CD14-positive monocyte (primary cell): ENCODE measurements around the gene LILRA5. TPM values are rescaled to one million over a fixed set of nuclear protein-coding genes. Genes with fewer than 3 reads are reported as not detected.

Experiments used
- DNase-seq, 3 donors: peaks; one replicate each; pipeline ENCODE4 v3.0.0-alpha.2; 2011 to 2022
- H2AFZ ChIP-seq: 2 replicates; pipeline ENCODE4 v1.6.0; 2012; ENCODE audit warnings: mild to moderate bottlenecking, low read depth, low read length, inconsistent platforms; ENCODE audit not compliant: insufficient read depth, poor library complexity, severe bottlenecking
- H3K27ac ChIP-seq, 2 donors: 1 replicate in 1 of 2; 2 replicates in 1 of 2; pipeline ENCODE4 v1.5.1; 2012 to 2013; ENCODE audit warnings: low read length in 2 of 2, control low read depth in 1 of 2, inconsistent platforms in 1 of 2, low read depth in 1 of 2, mild to moderate bottlenecking in 1 of 2
- H3K27me3 ChIP-seq, 2 donors: one replicate each; pipeline versions ENCODE4 v1.6.0 to v1.6.1; 2011 to 2013; ENCODE audit warnings: low read length in 2 of 2; ENCODE audit not compliant: control insufficient read depth in 2 of 2, insufficient read depth in 2 of 2
- H3K36me3 ChIP-seq, 2 donors: replicated peaks in 1 of 2; 1 replicate in 1 of 2; 2 replicates in 1 of 2; pipeline versions ENCODE4 v1.5.1 to v1.6.1; 2012 to 2013; ENCODE audit warnings: low read length in 2 of 2, control low read depth in 1 of 2, inconsistent platforms in 1 of 2, mild to moderate bottlenecking in 1 of 2; ENCODE audit not compliant: insufficient read depth in 2 of 2, control insufficient read depth in 1 of 2
- H3K4me1 ChIP-seq, 2 donors: 1 replicate in 1 of 2; 2 replicates in 1 of 2; pipeline versions ENCODE4 v1.5.1 to v1.6.1; 2012 to 2013; ENCODE audit warnings: low read length in 2 of 2, control low read depth in 1 of 2, inconsistent platforms in 1 of 2, mild to moderate bottlenecking in 1 of 2, moderate library complexity in 1 of 2; ENCODE audit not compliant: insufficient read depth in 2 of 2, control insufficient read depth in 1 of 2
- H3K4me2 ChIP-seq: replicated peaks from 2 replicates; pipeline ENCODE3; 2012; ENCODE audit warnings: low read length, moderate library complexity, mild to moderate bottlenecking; ENCODE audit not compliant: poor library complexity, severe bottlenecking; ENCODE audit errors: extremely low read depth
- H3K4me3 ChIP-seq, 3 experiments: fragments of 200-600 bp in 1 of 3; sonication (generic) in 1 of 3; replicated peaks in 1 of 3; 1 replicate in 2 of 3; 2 replicates in 1 of 3; pipeline ENCODE4 v1.5.1; 2011 to 2013; ENCODE audit warnings: low read length in 3 of 3, mild to moderate bottlenecking in 3 of 3, control low read depth in 2 of 3, low read depth in 2 of 3, inconsistent platforms in 1 of 3, moderate library complexity in 1 of 3
- H3K79me2 ChIP-seq: 2 replicates; pipeline ENCODE4 v1.6.0; 2012; ENCODE audit warnings: mild to moderate bottlenecking, control low read depth, inconsistent platforms, low read length, moderate library complexity; ENCODE audit not compliant: insufficient read depth
- H3K9ac ChIP-seq: 2 replicates; pipeline ENCODE4 v1.6.0; 2017; ENCODE audit warnings: low read length, mild to moderate bottlenecking; ENCODE audit not compliant: insufficient read depth, poor library complexity, severe bottlenecking
- H3K9me3 ChIP-seq, 2 donors: replicated peaks in 1 of 2; 1 replicate in 1 of 2; 2 replicates in 1 of 2; pipeline versions ENCODE4 v1.5.1 to v1.6.1; 2012 to 2013; ENCODE audit warnings: low read length in 2 of 2, control low read depth in 1 of 2; ENCODE audit not compliant: control insufficient read depth in 1 of 2, insufficient read depth in 1 of 2
- H4K20me1 ChIP-seq: 2 replicates; pipeline ENCODE4 v1.6.0; 2012; ENCODE audit warnings: mild to moderate bottlenecking, low read length, control low read depth, moderate library complexity; ENCODE audit not compliant: insufficient read depth
- H3K27ac Mint-ChIP-seq, 7 donors: one replicate each; pipeline ENCODE4 v1.8.0; 2020; ENCODE audit warnings: mild to moderate bottlenecking in 7 of 7, mixed read lengths in 7 of 7, moderate library complexity in 6 of 7, inconsistent platforms in 2 of 7
- H3K27me3 Mint-ChIP-seq, 3 donors: one replicate each; pipeline ENCODE4 v1.8.0; 2021 to 2022; ENCODE audit warnings: low read depth in 3 of 3, mild to moderate bottlenecking in 3 of 3, mixed read lengths in 3 of 3, moderate library complexity in 3 of 3, inconsistent platforms in 1 of 3
- H3K36me3 Mint-ChIP-seq, 2 donors: one replicate each; pipeline ENCODE4 v1.8.0; 2020; ENCODE audit warnings: mixed read lengths in 2 of 2, inconsistent platforms in 1 of 2, mild to moderate bottlenecking in 1 of 2
- H3K4me1 Mint-ChIP-seq: one replicate; pipeline ENCODE4 v1.8.0; 2020; ENCODE audit warnings: mild to moderate bottlenecking, mixed read lengths
- H3K4me3 Mint-ChIP-seq, 2 donors: one replicate each; pipeline ENCODE4 v1.8.0; 2020; ENCODE audit warnings: mild to moderate bottlenecking in 2 of 2, mixed read lengths in 2 of 2, moderate library complexity in 1 of 2
- H3K9me3 Mint-ChIP-seq, 7 donors: one replicate each; pipeline ENCODE4 v1.8.0; 2020 to 2022; ENCODE audit warnings: mixed read lengths in 7 of 7, mild to moderate bottlenecking in 6 of 7, moderate library complexity in 6 of 7, inconsistent platforms in 2 of 7
- CTCF ChIP-seq: fragments of 200-600 bp; IDR thresholded peaks from one replicate; pipeline ENCODE4 v1.8.0; 2022; ENCODE audit warnings: antibody characterized with exemption, mild to moderate bottlenecking
- WGBS: methylation state at CpG from one replicate; pipeline ENCODE4 v1.1.5; 2013; ENCODE audit warnings: missing lambda C conversion rate; ENCODE audit not compliant: insufficient coverage; 5-methylcytosine and 5-hydroxymethylcytosine counted together
- intact Hi-C, 2 donors: fragments of 100-400 bp; cut with micrococcal nuclease; formaldehyde crosslinking; loops; one replicate each; pipeline versions ENCODE4 v1.15.0 to v1.15.1; 2023
- polyA plus RNA-seq, 3 donors: library from polyadenylated mRNA; depleted of rRNA in 1 of 3; unstranded in 2 of 3; stranded (reverse) in 1 of 3; fragments of 300-500 nt in 2 of 3; fragments of >200 nt in 1 of 3; fragmentation: Illumina TruSeq in 2 of 3; gene quantifications; 1 replicate in 2 of 3; 2 replicates in 1 of 3; pipeline ENCODE4 v1.2.3, GENCODE V29; 2012 to 2021

LILRA5 gene
- polyA plus RNA-seq, 3 donors, result 348 to 580 (median 516) TPM

- Histone ChIP-seq H3K9me3 (no peaks in the 10 kb centered on the region), H2AFZ (no peak overlapping the region), H3K9ac (peak overlapping the region; percentile 8), H3K4me3 (peak overlapping the region in 1 of 3 experiments; percentile 97), H3K4me1 (peaks cover 73 to 87% of the 10 kb centered on the region in 2 donors), H3K4me2 (peak overlapping the region; percentile 95), H4K20me1 (peaks cover 48% of the 10 kb centered on the region), H3K27me3 (no peaks in the 10 kb centered on the region), H3K36me3 (peaks cover 40 to 55% of the 10 kb centered on the region in 2 donors), H3K79me2 (peaks cover 37% of the 10 kb centered on the region), H3K27ac (no peak overlapping the region)
- intact Hi-C loops, result loop anchor here (5.0 to 10.0 kb wide), 2 partner anchors 33 to 45 kb away; no protein-coding TSS in a partner anchor
- DNase-seq, result no peak
- peak overlapping the region in 1 of 7 donors; percentile 80 for H3K27ac Mint-ChIP-seq
- H3K4me1 Mint-ChIP-seq, result peaks cover 72% of the 10 kb centered on the region
- peaks cover 50 to 60% of the 10 kb centered on the region in 2 donors for H3K36me3 Mint-ChIP-seq
- H3K9me3 Mint-ChIP-seq, result peaks cover 0 to 11% (median 1%) of the 10 kb centered on the region in 7 donors
- no peak for TF ChIP-seq CTCF
- peaks cover 1 to 7% (median 5%) of the 10 kb centered on the region in 3 donors for H3K27me3 Mint-ChIP-seq
- H3K4me3 Mint-ChIP-seq, result peak overlapping the region in 1 of 2 donors; percentile 79
- WGBS, result 89% methylated on average over 8 of the region's 12 CpGs
These were observed 3.2 kb downstream of the LILRA5 start for GRCh38 chr19:54309811-54310210.

GRCh38 chr19:54307389-54308020 is 5.5 kb downstream of the LILRA5 start:
- H3K27me3 Mint-ChIP-seq, result peaks cover 1 to 9% (median 5%) of the 10 kb centered on the region in 3 donors
- H3K27me3 ChIP-seq, result no peaks in the 10 kb centered on the region
- no peak overlapping the region for H3K9ac ChIP-seq
- peaks cover 40 to 55% of the 10 kb centered on the region in 2 donors for H3K36me3 ChIP-seq
- WGBS, result 100% methylated on average over 3 of the region's 5 CpGs
- intact Hi-C loops, result no loop called here
- peak overlapping the region in 1 of 2 donors; percentile 8 for H3K4me3 Mint-ChIP-seq
- peaks cover 80 to 95% of the 10 kb centered on the region in 2 donors for H3K4me1 ChIP-seq
- no peaks in the 10 kb centered on the region for H3K9me3 ChIP-seq
- peaks cover 50 to 60% of the 10 kb centered on the region in 2 donors for H3K36me3 Mint-ChIP-seq
- peaks cover 79% of the 10 kb centered on the region for H3K4me1 Mint-ChIP-seq
- peak overlapping the region; percentile 2 for H3K4me2 ChIP-seq
- H3K27ac ChIP-seq, result no peak overlapping the region
- H3K79me2 ChIP-seq, result peaks cover 34% of the 10 kb centered on the region
- peak overlapping the region in 1 of 7 donors; percentile 86 for H3K27ac Mint-ChIP-seq
- H2AFZ ChIP-seq, result no peak overlapping the region
- TF ChIP-seq CTCF, result no peak
- peaks cover 48% of the 10 kb centered on the region for H4K20me1 ChIP-seq
- DNase-seq, result no peak
- H3K4me3 ChIP-seq, result peak overlapping the region in 1 of 3 experiments; percentile 1
- peaks cover 0 to 11% (median 1%) of the 10 kb centered on the region in 7 donors for H3K9me3 Mint-ChIP-seq
